ENCODE measurements around the gene HNRNPF. TPM values are rescaled to one million over a fixed set of nuclear protein-coding genes. Genes with fewer than 3 reads are reported as not detected.
"Not testable (repeated sequence)": the region's sequence is repeated elsewhere in the genome, so short reads cannot be mapped to it uniquely, and the experiment has no call there.

HNRNPF gene
- total RNA-seq, 2 donors from 2014 or later: 412 to 475 TPM

GRCh38 chr10:43342279-43343125, 66.5 kb downstream of the HNRNPF start:
- Mint-ChIP-seq H3K9me3 (no peaks in the 10 kb centered on the region), H3K27ac (no peak overlapping the region), H3K4me1 (ENCODE audit: low read depth) (peaks cover 5% of the 10 kb centered on the region), H3K4me3 (no peak overlapping the region), H3K36me3 (ENCODE audit: insufficient read depth in 2 of 2) (no peaks in the 10 kb centered on the region), H3K27me3 (ENCODE audit: low read depth) (peaks cover 30% of the 10 kb centered on the region)
- no peak for ATAC-seq (replicated peaks in 1 of 2)
- DNase-seq: no peak

DNA sequence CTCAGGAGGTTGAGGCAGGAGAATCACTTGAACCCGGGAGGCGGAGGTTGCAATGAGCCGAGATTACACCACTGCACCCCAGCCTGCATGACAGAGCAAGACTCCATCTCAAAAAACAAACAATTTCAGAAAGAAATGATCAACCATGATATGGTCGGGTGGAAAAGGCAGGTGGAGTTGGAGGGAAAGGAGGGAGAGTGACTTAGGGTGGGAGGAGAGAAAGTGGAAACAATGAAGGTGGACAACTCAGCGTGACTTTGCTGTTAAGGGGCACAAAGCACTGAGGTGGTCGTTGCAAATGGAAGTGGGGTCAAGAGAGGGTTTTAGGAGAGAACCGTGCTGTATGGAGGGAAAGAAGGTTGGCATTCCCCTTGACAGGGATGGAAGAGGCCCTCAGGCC, 67.5 kb downstream of the HNRNPF start:
- Mint-ChIP-seq H3K27me3 (ENCODE audit: low read depth) (peaks cover 30% of the 10 kb centered on the region), H3K4me3 (no peak overlapping the region), H3K36me3 (ENCODE audit: insufficient read depth in 2 of 2) (no peaks in the 10 kb centered on the region), H3K27ac (no peak overlapping the region), H3K9me3 (no peaks in the 10 kb centered on the region), H3K4me1 (ENCODE audit: low read depth) (peaks cover 5% of the 10 kb centered on the region)
- ATAC-seq (replicated peaks in 1 of 2): no peak
- no peak for DNase-seq

- no peaks in the 10 kb centered on the region for H3K36me3 Mint-ChIP-seq (ENCODE audit: insufficient read depth in 2 of 2)
- no peak overlapping the region for H3K27ac Mint-ChIP-seq
- peaks cover 30% of the 10 kb centered on the region for H3K27me3 Mint-ChIP-seq (ENCODE audit: low read depth)
- H3K4me1 Mint-ChIP-seq (ENCODE audit: low read depth): peaks cover 5% of the 10 kb centered on the region
- ATAC-seq (replicated peaks in 1 of 2) (no peak), DNase-seq (no peak)
- no peaks in the 10 kb centered on the region for H3K9me3 Mint-ChIP-seq
- no peak overlapping the region for H3K4me3 Mint-ChIP-seq
Measured at GRCh38 chr10:43340619-43341018, 68.4 kb downstream of the HNRNPF start.

GRCh38 chr10:43340101-43340500, 68.9 kb downstream of the HNRNPF start:
- DNase-seq (no peak), ATAC-seq (replicated peaks in 1 of 2) (no peak)
- Mint-ChIP-seq H3K9me3 (no peaks in the 10 kb centered on the region), H3K27ac (no peak overlapping the region), H3K4me3 (no peak overlapping the region), H3K27me3 (ENCODE audit: low read depth) (peaks cover 30% of the 10 kb centered on the region), H3K36me3 (ENCODE audit: insufficient read depth in 2 of 2) (no peaks in the 10 kb centered on the region), H3K4me1 (ENCODE audit: low read depth) (peaks cover 5% of the 10 kb centered on the region)

DNA sequence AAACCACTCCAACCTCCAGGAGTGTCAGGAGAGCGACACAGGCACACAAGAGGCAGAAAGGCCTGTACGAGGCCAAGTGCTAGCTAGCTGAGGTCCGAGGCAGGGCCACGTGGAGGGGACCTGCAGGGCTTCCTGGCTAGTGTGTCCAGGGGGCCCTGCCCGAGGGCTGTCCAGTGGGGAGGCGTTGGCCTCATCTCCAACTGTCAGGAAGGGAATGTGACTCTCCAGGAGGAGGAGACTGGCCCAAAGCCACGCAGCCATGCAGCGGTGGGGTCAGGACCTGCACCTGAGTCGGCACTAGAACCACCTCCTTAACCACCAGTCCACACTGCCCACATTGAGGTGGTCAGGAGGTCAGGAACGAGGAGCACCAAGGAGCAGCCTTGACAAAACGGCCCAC, 69.8 kb downstream of the HNRNPF start:
- no peaks in the 10 kb centered on the region for H3K36me3 Mint-ChIP-seq (ENCODE audit: insufficient read depth in 2 of 2)
- H3K4me3 Mint-ChIP-seq: no peak overlapping the region
- peaks cover 30% of the 10 kb centered on the region for H3K27me3 Mint-ChIP-seq (ENCODE audit: low read depth)
- H3K4me1 Mint-ChIP-seq (ENCODE audit: low read depth): peaks cover 5% of the 10 kb centered on the region
- no peak for DNase-seq
- H3K9me3 Mint-ChIP-seq: no peaks in the 10 kb centered on the region
- no peak overlapping the region for H3K27ac Mint-ChIP-seq
- no peak for ATAC-seq (replicated peaks in 1 of 2)

- Mint-ChIP-seq H3K4me3 (no peak overlapping the region), H3K36me3 (ENCODE audit: insufficient read depth in 2 of 2) (peaks cover 0 to 1% of the 10 kb centered on the region in 2 donors), H3K27me3 (ENCODE audit: low read depth) (peaks cover 30% of the 10 kb centered on the region), H3K27ac (no peak overlapping the region), H3K4me1 (ENCODE audit: low read depth) (peaks cover 7% of the 10 kb centered on the region), H3K9me3 (peaks cover 0 to 2% of the 10 kb centered on the region in 2 donors)
- DNase-seq (no peak), ATAC-seq (replicated peaks in 1 of 2) (no peak)
Measured at GRCh38 chr10:43338117-43338516, 70.9 kb downstream of the HNRNPF start.

GRCh38 chr10:43337536-43337935, 71.5 kb downstream of the HNRNPF start:
- DNase-seq; H3K9me3 Mint-ChIP-seq; H3K4me3 Mint-ChIP-seq; H3K36me3 Mint-ChIP-seq (ENCODE audit: insufficient read depth in 2 of 2); H3K27ac Mint-ChIP-seq; ATAC-seq (replicated peaks in 1 of 2): not testable (repeated sequence)
- H3K27me3 Mint-ChIP-seq (ENCODE audit: low read depth): peaks cover 30% of the 10 kb centered on the region
- H3K4me1 Mint-ChIP-seq (ENCODE audit: low read depth): peaks cover 13% of the 10 kb centered on the region

DNA sequence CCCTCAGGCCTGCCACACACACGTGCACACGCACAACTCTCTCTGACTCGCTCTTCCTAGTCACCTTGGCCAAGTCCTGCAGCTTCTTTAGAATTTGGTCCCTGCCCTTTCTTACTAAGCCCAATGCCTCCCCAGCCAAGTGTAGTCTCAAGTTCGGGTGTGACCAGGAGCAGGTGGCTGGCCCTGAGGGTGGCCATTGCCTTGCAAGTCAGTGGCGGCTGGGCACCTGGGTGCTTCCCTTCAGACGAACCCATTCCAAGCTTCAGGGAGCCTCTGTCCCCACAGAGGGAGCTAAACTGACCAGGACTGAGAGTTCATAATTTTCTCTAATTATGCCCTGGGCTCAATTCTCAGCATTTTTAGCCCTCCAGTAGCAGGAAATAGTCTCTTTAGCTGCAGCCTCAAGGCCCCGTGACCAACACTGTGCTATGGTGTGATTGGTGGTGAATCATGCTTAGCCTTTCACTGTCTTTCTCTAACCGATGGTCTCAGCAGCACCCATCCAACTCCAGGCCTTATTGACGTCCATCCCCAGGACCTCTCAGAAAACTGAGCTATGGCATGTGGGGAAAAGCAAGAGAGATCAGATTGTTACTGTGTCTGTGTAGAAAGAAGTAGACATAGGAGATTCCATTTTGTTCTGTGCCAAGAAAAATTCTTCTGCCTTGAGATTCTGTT, 72.2 kb downstream of the HNRNPF start:
- peaks cover 0 to 2% of the 10 kb centered on the region in 2 donors for H3K9me3 Mint-ChIP-seq
- peaks cover 0 to 1% of the 10 kb centered on the region in 2 donors for H3K36me3 Mint-ChIP-seq (ENCODE audit: insufficient read depth in 2 of 2)
- ATAC-seq (replicated peaks in 1 of 2): no peak
- H3K27me3 Mint-ChIP-seq (ENCODE audit: low read depth): peaks cover 30% of the 10 kb centered on the region
- DNase-seq: no peak
- peaks cover 20% of the 10 kb centered on the region for H3K4me1 Mint-ChIP-seq (ENCODE audit: low read depth)
- no peak overlapping the region for H3K27ac Mint-ChIP-seq
- H3K4me3 Mint-ChIP-seq: no peak overlapping the region

DNA sequence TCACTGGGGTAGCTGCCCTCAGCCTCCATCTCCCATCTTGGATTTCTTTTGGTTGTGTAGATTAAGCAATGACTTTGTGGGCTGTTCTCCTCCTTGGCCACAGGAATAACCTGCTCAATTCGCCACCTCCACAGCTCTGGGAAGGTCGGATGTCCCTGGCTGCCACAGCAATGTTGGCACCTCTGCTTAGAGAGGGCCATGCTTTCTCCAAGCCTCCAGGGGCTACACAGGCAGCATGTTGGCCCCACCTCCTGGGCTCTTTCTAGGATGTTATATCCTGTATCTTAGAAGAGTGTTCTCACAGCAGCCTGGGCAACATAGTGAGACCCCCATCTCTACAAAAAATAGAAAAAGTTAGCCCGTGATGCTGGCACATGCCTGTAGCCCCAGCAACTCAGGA, 72.9 kb downstream of the HNRNPF start:
- Mint-ChIP-seq H3K4me3 (no peak overlapping the region), H3K9me3 (peaks cover 0 to 2% of the 10 kb centered on the region in 2 donors), H3K27ac (no peak overlapping the region)

More for the DNA sequence above, 72.9 kb downstream of the HNRNPF start:
- peaks cover 25% of the 10 kb centered on the region for H3K4me1 Mint-ChIP-seq (ENCODE audit: low read depth)
- DNase-seq (no peak), ATAC-seq (replicated peaks in 1 of 2) (no peak)
- H3K36me3 Mint-ChIP-seq (ENCODE audit: insufficient read depth in 2 of 2): peaks cover 0 to 1% of the 10 kb centered on the region in 2 donors
- peaks cover 30% of the 10 kb centered on the region for H3K27me3 Mint-ChIP-seq (ENCODE audit: low read depth)

Other genes with a start within 250 kb of the HNRNPF start
- gene RASGEF1A, start 142.1 kb downstream of the HNRNPF start, total RNA-seq: 1 to 10 TPM; 1.7 TPM
- not detected for gene FXYD4, start 37.5 kb downstream of the HNRNPF start, total RNA-seq
- 1 to 10 TPM; 2.9 to 3.6 TPM for gene ZNF487, start 27.9 kb upstream of the HNRNPF start, total RNA-seq
- 1 to 10 TPM; 1.3 to 2.6 TPM for gene ZNF239, start 165.4 kb upstream of the HNRNPF start, total RNA-seq
- gene ZNF485, start 197.3 kb upstream of the HNRNPF start, total RNA-seq: 1 to 10 TPM; 2.8 to 4.6 TPM
- gene ZNF32, start 239.7 kb upstream of the HNRNPF start, total RNA-seq: 10 to 100 TPM; 12.4 to 18.0 TPM

All from activated T-cell treated with anti-CD3 and anti-CD28 coated beads, Interleukin-2, amount 50 U/mL, for 72 hours (primary cell).